Stomach (tissue), 4 donors: ENCODE data around the gene FYN.

ENCODE experiments used
- EP300 ChIP-seq: sonication (generic); formaldehyde crosslinking; IDR thresholded peaks from one replicate; pipeline ENCODE4 v1.6.1; 2017; ENCODE audit warnings: antibody characterized with exemption
- POLR2A ChIP-seq, 4 donors: fragments of 450-650 bp; IDR thresholded peaks; one replicate each; pipeline ENCODE4 v1.6.1; 2016; ENCODE audit warnings: antibody characterized with exemption in 4 of 4, control low read depth in 2 of 4, mild to moderate bottlenecking in 1 of 4, moderate library complexity in 1 of 4
- POLR2AphosphoS5 ChIP-seq, 3 donors: sonication (generic); formaldehyde crosslinking; IDR thresholded peaks; one replicate each; pipeline ENCODE4 v1.6.1; 2016; ENCODE audit warnings: antibody characterized with exemption in 3 of 3
- TF ChIP-seq, protein P1 (sequence below), 7 experiments: fragments of 450-650 bp in 4 of 7; fragments of 200-600 bp in 3 of 7; sonication (generic) in 3 of 7; IDR thresholded peaks; one replicate each; pipeline ENCODE4 v1.5.1; 2016 to 2019; ENCODE audit warnings: antibody characterized with exemption in 7 of 7, control low read depth in 2 of 7, mild to moderate bottlenecking in 1 of 7

DNA sequence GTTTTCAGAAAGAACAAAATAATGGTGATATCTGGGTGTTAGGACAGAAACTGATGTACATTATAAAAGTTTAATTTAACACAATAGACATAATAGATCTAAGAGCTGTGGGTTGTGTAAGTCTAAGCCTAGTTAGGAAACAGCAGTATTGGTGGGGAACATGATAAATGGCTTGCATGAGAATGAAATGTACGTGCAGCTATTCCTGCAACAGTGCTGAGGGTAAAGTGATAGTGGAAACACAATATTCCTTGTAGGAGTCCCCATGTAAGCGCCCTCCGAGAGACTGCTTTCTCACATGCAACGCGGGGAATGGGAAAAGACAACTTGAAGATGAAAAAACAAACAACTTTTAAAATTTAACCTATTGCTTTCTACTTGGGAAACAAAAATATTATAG is 171.0 kb downstream of the FYN start:
- TF ChIP-seq POLR2AphosphoS5 (IDR thresholded peaks at IDR 0.05) (no peak), POLR2A (IDR thresholded peaks at IDR 0.05) (no peak), EP300 (no peak)
- TF ChIP-seq, protein P1, sequence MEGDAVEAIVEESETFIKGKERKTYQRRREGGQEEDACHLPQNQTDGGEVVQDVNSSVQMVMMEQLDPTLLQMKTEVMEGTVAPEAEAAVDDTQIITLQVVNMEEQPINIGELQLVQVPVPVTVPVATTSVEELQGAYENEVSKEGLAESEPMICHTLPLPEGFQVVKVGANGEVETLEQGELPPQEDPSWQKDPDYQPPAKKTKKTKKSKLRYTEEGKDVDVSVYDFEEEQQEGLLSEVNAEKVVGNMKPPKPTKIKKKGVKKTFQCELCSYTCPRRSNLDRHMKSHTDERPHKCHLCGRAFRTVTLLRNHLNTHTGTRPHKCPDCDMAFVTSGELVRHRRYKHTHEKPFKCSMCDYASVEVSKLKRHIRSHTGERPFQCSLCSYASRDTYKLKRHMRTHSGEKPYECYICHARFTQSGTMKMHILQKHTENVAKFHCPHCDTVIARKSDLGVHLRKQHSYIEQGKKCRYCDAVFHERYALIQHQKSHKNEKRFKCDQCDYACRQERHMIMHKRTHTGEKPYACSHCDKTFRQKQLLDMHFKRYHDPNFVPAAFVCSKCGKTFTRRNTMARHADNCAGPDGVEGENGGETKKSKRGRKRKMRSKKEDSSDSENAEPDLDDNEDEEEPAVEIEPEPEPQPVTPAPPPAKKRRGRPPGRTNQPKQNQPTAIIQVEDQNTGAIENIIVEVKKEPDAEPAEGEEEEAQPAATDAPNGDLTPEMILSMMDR (IDR thresholded peaks at IDR 0.05): no peak
